Lung (tissue), 12 donors: Measurements from ENCODE around the gene LYST. TPM values are rescaled to one million over a fixed set of nuclear protein-coding genes. Genes with fewer than 3 reads are reported as not detected.
A peak's percentile ranks its signal among the peaks of the same experiment; 100 is the strongest.

Experiments
- ATAC-seq: fragments of 200-7000 bp; cut with Tn5 transposase; one replicate; pipeline ENCODE4 v1.9.1; 2020; ENCODE audit warnings: moderate number of reproducible peaks; ENCODE audit not compliant: insufficient read depth, low FRiP score
- DNase-seq, 3 donors: peaks; one replicate each; pipeline ENCODE4 v3.0.0-alpha.2; 2013 to 2017
- H3K27ac ChIP-seq, 2 donors: one replicate each; pipeline ENCODE4 v1.5.1; 2013; ENCODE audit warnings: mild to moderate bottlenecking in 2 of 2, moderate library complexity in 2 of 2, control low read depth in 1 of 2, inconsistent platforms in 1 of 2, low read depth in 1 of 2, low read length in 1 of 2
- H3K27me3 ChIP-seq, 3 donors: one replicate each; pipeline ENCODE4 v1.5.1; 2013; ENCODE audit warnings: low read length in 2 of 3; ENCODE audit not compliant: control insufficient read depth in 3 of 3, insufficient read depth in 3 of 3
- H3K36me3 ChIP-seq, 4 donors: one replicate each; pipeline ENCODE4 v1.5.1; 2013; ENCODE audit warnings: low read length in 4 of 4, mild to moderate bottlenecking in 1 of 4, moderate library complexity in 1 of 4; ENCODE audit not compliant: control insufficient read depth in 4 of 4, insufficient read depth in 4 of 4
- H3K4me1 ChIP-seq, 5 donors: one replicate each; pipeline ENCODE4 v1.5.1; 2013; ENCODE audit warnings: low read length in 5 of 5, mild to moderate bottlenecking in 2 of 5, moderate library complexity in 1 of 5; ENCODE audit not compliant: control insufficient read depth in 5 of 5, insufficient read depth in 5 of 5
- H3K4me3 ChIP-seq: one replicate; pipeline ENCODE4 v1.5.1; 2013; ENCODE audit warnings: mild to moderate bottlenecking, control low read depth, moderate library complexity
- H3K9ac ChIP-seq, 2 donors: one replicate each; pipeline ENCODE4 v1.5.1; 2013; ENCODE audit warnings: low read length in 2 of 2, control low read depth in 1 of 2; ENCODE audit not compliant: insufficient read depth in 1 of 2
- H3K9me3 ChIP-seq, 4 donors: one replicate each; pipeline ENCODE4 v1.5.1; 2013; ENCODE audit warnings: low read length in 3 of 4, mild to moderate bottlenecking in 1 of 4, moderate library complexity in 1 of 4; ENCODE audit not compliant: control insufficient read depth in 4 of 4, insufficient read depth in 3 of 4
- CTCF ChIP-seq: IDR thresholded peaks from 2 replicates; pipeline ENCODE4 v1.5.1; 2012; ENCODE audit warnings: mild to moderate bottlenecking; ENCODE audit errors: control extremely low read depth, extremely low read depth
- WGBS, 2 donors: extraction: QIAGEN DNeasy Blood & Tissue Kit; methylation state at CpG; one replicate each; pipeline ENCODE4 v1.1.7; 2013; 5-methylcytosine and 5-hydroxymethylcytosine counted together
- polyA plus RNA-seq, 2 donors: library from polyadenylated mRNA; stranded (reverse); fragments of 200-250 nt; gene quantifications; one replicate each; pipeline ENCODE4 v1.2.1, GENCODE V29; 2013
- total RNA-seq, 2 donors: library from RNA; depleted of rRNA in 1 of 2; stranded (reverse); fragments of >200 nt in 1 of 2; gene quantifications; one replicate each; pipeline ENCODE4 v1.2.1, GENCODE V29; 2014 to 2021
- donor health status: control.
- donor health status: control.
- donor health status: Bipolar disorder and iron deficiency.
- donor health status: healthy.
- donor health status: DM: yes; HTN: yes; CAD: no.

LYST gene
- total and polyA plus RNA-seq, 4 donors: 9.8 to 82.7 (median 31.7) TPM

- 60 to 62% methylated on average over 12 of the region's 12 CpGs for WGBS, 2 donors
- Histone ChIP-seq H3K9ac (no peak overlapping the region), H3K4me3 (no peak overlapping the region), H3K27me3 (no peaks in the 10 kb centered on the region), H3K36me3 (no peaks in the 10 kb centered on the region), H3K4me1 (peaks cover 0 to 5% (median 0%) of the 10 kb centered on the region in 5 donors), H3K9me3 (peaks cover 0 to 4% (median 0%) of the 10 kb centered on the region in 4 donors), H3K27ac (no peak overlapping the region)
- DNase-seq (no peak), ATAC-seq (no peak)
- TF ChIP-seq CTCF: no peak
Measured at GRCh38 chr1:235635938-235636662, 230.6 kb downstream of the LYST start.

GRCh38 chr1:235632506-235633401, 234.0 kb downstream of the LYST start:
- DNase-seq (peak; percentile 35 to 83 (median 80)), ATAC-seq (no peak)
- TF ChIP-seq CTCF: no peak
- H3K27ac ChIP-seq: no peak overlapping the region
- 24 to 29% methylated on average over 14 of the region's 14 CpGs for WGBS, 2 donors
- no peaks in the 10 kb centered on the region for H3K36me3 ChIP-seq
- H3K27me3 ChIP-seq: no peaks in the 10 kb centered on the region
- H3K4me1 ChIP-seq: peaks cover 0 to 5% (median 0%) of the 10 kb centered on the region in 5 donors
- H3K9ac ChIP-seq: peak overlapping the region in 1 of 2 donors; percentile 63
- peaks cover 0 to 5% (median 0%) of the 10 kb centered on the region in 4 donors for H3K9me3 ChIP-seq
- no peak overlapping the region for H3K4me3 ChIP-seq

- ATAC-seq (no peak), DNase-seq (no peak)
- Histone ChIP-seq H3K9me3 (peaks cover 0 to 5% (median 0%) of the 10 kb centered on the region in 4 donors), H3K27me3 (no peaks in the 10 kb centered on the region), H3K4me3 (no peak overlapping the region), H3K27ac (no peak overlapping the region), H3K36me3 (no peaks in the 10 kb centered on the region), H3K4me1 (peaks cover 0 to 5% (median 0%) of the 10 kb centered on the region in 5 donors), H3K9ac (no peak overlapping the region)
- no peak for TF ChIP-seq CTCF
- WGBS, 2 donors: 85 to 90% methylated on average over 7 of the region's 7 CpGs
Measured at GRCh38 chr1:235631816-235632215, 234.9 kb downstream of the LYST start.
